T-helper 1 cell treated with Interleukin-12 subunit alpha and Interleukin-12 subunit beta and Interleukin-4 antibody, amounts not matched to agents 30 μg/mL and 1 μg/mL, for 36 hours (primary cell): Measurements from ENCODE around the gene LY6G5C.
"Not testable (repeated sequence)": the region's sequence is repeated elsewhere in the genome, so short reads cannot be mapped to it uniquely, and the experiment has no call there.

Source experiments
- H3K27ac Mint-ChIP-seq: one replicate; pipeline ENCODE4 v1.8.0; 2021; ENCODE audit warnings: mild to moderate bottlenecking, mixed read lengths
- H3K27me3 Mint-ChIP-seq: one replicate; pipeline ENCODE4 v1.8.0; 2021; ENCODE audit warnings: low read depth, mixed read lengths
- H3K36me3 Mint-ChIP-seq: one replicate; pipeline ENCODE4 v1.8.0; 2021; ENCODE audit warnings: low read depth, mixed read lengths
- H3K4me1 Mint-ChIP-seq: one replicate; pipeline ENCODE4 v1.8.0; 2021; ENCODE audit warnings: low read depth, mixed read lengths
- H3K4me3 Mint-ChIP-seq: one replicate; pipeline ENCODE4 v1.8.0; 2021; ENCODE audit warnings: mild to moderate bottlenecking, moderate library complexity, mixed read lengths
- H3K9me3 Mint-ChIP-seq: one replicate; pipeline ENCODE4 v1.8.0; 2021; ENCODE audit warnings: mixed read lengths

LY6G5C gene

DNA sequence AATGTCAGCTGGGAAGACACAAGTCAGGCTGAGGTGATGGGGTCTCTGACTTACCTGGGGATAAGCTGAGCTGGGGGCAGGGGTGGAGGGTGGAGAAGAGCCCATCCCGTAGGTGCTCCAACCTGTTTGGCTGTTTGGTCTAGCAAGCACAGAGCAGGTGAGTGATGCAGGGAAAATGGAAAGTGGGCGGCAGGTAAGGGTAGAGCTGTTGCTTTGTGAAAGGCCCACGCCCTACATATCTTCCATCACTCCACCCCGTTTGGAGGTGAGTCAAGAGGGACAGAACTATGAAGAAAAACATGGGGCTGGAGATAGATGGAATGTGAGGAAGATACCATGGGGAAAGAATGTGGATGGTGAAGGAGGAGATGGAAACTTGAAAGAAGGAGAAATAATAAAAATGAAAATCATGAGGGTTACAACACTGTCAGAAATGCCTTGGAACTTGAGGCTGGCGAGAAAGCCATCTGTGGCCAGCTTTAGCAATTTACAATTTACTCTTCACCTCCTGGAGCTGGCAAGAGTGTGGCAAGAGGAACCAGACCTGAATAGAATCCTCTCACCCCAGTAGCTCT is 39.4 kb upstream of the LY6G5C start:
- Mint-ChIP-seq H3K4me3 (no peak overlapping the region), H3K9me3 (no peaks in the 10 kb centered on the region), H3K27ac (no peak overlapping the region), H3K27me3 (no peaks in the 10 kb centered on the region), H3K36me3 (no peaks in the 10 kb centered on the region), H3K4me1 (no peaks in the 10 kb centered on the region)

DNA sequence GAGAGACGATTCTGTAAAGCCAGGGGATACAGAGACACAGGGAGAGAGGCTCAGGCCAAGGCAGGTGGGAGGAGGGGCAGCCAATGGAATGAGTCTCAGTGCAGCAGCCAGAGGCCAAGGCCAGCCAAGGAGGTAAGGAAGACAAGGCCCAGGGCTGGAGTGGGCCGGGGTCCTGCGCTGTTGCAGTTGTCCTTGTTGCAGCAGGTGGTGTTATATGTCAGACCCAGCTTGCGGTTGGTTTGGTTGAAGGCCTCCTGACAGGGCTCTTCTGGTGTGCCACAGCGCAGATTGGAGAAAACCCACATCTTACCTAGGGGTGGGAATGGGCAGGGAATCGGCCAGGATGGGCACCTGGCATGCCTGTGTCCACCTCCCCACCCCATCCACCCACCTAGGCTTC is 38.1 kb upstream of the LY6G5C start:
- Mint-ChIP-seq H3K36me3 (no peaks in the 10 kb centered on the region), H3K4me3 (no peak overlapping the region), H3K27ac (no peak overlapping the region), H3K27me3 (peaks cover 5% of the 10 kb centered on the region), H3K9me3 (no peaks in the 10 kb centered on the region), H3K4me1 (no peaks in the 10 kb centered on the region)

DNA sequence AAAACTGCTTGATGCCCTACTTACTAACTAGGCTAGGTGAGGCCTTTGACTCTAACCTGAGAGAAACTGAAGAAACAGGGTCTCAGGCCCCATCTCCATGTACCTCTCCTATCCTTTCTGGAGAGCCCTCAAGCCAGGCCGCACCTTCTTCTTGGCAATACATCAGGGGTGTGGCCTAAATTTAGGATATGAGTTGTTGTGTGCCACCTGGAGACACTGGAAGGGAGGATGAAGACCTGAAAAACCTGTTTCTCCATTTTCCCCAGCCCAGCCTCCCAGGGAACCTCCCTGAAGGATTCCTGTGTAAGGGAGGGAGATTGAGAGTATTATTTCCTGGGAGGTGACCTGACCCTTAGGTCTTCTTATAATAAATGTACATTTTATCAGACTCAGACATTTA is 37.4 kb upstream of the LY6G5C start:
- Mint-ChIP-seq H3K4me1 (no peaks in the 10 kb centered on the region), H3K4me3 (no peak overlapping the region), H3K9me3 (no peaks in the 10 kb centered on the region), H3K27ac (no peak overlapping the region), H3K36me3 (no peaks in the 10 kb centered on the region), H3K27me3 (peaks cover 7% of the 10 kb centered on the region)

DNA sequence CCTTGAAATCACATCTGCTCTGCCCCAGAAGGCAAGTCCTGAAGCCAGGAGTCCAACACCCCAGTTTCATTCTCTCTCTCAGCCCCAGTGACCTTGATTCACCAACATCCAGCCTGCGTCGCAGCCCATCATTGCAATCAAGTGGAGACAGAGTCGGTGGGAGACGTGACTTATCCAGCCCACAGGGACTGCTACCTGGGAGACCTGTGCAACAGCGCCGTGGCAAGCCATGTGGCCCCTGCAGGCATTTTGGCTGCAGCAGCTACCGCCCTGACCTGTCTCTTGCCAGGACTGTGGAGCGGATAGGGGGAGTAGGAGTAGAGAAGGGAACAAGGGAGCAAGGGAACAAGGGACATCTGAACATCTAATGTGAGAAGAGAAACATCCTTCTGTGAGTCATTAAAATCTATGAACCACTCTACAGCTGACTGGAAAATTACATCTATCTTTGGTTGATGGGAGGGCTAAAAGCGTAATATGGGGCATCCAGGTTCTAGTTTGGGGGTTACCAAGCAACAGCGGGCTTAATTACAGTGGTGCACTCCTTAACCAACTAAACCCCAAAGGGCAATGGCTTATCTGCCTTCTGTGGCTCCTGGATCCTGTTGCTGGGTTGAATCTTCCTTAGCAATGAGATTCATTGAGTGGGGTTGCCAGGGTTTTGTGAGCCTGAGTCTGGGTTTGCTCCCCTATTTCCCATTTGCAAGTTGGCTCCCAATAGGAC is 36.8 kb upstream of the LY6G5C start:
- Mint-ChIP-seq H3K36me3 (no peaks in the 10 kb centered on the region), H3K4me3 (no peak overlapping the region), H3K9me3 (no peaks in the 10 kb centered on the region), H3K27ac (no peak overlapping the region), H3K27me3 (peaks cover 11% of the 10 kb centered on the region), H3K4me1 (no peaks in the 10 kb centered on the region)

DNA sequence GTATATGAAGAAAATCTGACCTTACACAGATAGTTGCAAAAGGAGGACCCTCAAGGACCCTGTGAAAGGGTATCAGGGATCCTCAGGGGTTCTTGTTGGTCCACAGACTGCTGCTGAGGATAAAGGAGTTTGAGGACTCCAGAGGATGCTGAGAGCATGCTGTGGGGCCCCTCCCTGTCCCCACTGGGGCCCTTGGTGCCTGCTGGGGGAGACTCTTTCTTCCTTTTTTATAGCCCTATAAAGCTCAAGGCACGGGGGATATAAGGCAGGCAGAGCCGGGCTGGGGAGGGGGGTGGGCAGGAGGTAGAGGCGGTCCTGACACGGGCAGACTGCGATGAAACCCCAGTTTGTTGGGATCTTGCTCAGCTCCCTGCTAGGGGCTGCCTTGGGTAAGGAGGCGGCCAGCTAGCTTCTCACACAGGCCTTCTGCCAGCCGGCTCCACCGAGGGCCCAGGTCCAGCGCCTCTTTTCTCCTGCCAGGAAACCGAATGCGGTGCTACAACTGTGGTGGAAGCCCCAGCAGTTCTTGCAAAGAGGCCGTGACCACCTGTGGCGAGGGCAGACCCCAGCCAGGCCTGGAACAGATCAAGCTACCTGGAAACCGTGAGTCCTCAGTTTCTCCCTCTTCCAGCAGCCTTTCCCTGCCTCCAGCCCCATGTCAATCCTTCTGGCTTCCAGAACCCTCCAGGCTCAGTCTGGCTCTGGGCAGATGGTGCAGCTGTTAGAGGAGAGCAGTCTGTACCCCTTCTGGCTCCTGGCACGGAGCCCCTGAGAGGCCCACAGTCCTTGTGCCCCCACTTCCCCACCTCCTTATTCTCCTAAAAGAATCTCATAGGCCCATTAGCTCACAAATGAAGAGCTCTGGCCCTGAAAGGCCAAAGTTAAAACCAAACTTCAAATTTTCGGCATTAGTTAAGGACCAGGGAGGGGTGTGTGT is 34.4 kb upstream of the LY6G5C start, which contains the start of gene LY6G6D:
TSS of gene LY6G6D (plus strand) at position 327 of the 937 bp plus-strand sequence. CDS start at position 335, 8 bp downstream.
- Mint-ChIP-seq H3K27me3 (peaks cover 14% of the 10 kb centered on the region), H3K27ac (no peak within 1 kb of the TSS), H3K4me1 (peaks cover 7% of the 10 kb centered on the region), H3K36me3 (no peaks in the 10 kb centered on the region), H3K4me3 (no peak within 1 kb of the TSS), H3K9me3 (no peaks in the 10 kb centered on the region)

DNA sequence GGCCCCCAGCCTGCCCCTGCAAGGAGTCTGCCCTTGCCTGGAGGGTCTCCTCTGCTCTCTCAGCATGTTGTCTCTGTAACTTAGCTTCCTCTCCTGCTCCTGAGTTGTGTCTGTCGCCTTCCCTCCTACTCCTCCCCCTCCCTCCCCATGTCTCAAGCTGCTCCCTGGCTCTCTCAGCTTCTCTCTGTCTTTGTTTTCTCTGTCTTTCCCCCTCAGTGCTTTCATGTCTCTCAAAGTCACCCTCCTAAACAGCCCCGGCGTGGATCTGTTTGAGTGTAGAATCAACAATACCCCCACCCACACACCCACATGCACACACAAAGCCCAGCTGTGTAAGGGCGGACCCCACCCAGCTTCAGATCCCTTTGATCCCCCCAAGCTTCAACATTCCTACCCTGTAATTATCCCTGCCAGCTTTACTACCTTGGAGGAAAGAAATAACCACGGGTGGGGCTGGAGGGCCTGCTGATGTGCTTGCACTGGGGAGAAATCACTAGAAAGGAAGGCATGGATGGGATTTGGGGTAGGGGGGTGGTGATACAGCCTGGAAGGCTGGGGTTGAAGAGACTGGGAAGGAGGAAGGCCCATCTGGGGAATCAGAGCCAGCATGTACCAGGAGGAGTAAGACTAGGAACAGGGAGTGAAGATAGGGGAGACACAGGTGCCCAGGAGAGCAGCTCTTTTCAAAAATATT is 33.3 kb upstream of the LY6G5C start:
- no peaks in the 10 kb centered on the region for H3K9me3 Mint-ChIP-seq

DNA sequence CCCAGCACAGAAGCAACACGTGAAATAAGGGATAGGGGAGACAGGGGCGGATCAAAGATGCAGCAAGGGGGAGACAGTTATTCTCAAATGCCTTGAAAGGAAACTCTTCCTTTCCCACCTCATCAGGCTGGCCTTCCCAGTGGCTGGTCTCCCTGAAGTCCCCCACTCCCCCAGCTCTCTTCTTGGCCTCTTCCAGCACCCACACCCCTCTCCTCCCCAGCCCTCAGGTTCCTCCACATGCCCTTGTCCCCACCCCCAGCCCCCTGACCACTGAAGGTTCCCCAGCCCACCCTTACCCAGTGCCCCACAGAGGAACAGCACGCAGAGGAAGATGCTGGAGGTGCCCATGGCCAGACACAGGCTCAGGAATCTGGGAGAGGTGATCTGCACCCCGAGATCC is 32.6 kb upstream of the LY6G5C start:
- Mint-ChIP-seq H3K4me1 (peaks cover 7% of the 10 kb centered on the region), H3K27ac (peak overlapping the region; percentile 17)

More for the DNA sequence above, 33.3 kb upstream of the LY6G5C start:
- H3K27me3 Mint-ChIP-seq = peaks cover 14% of the 10 kb centered on the region
- no peaks in the 10 kb centered on the region for H3K36me3 Mint-ChIP-seq
- no peak overlapping the region for H3K27ac Mint-ChIP-seq
- no peak overlapping the region for H3K4me3 Mint-ChIP-seq
- peaks cover 7% of the 10 kb centered on the region for H3K4me1 Mint-ChIP-seq

DNA sequence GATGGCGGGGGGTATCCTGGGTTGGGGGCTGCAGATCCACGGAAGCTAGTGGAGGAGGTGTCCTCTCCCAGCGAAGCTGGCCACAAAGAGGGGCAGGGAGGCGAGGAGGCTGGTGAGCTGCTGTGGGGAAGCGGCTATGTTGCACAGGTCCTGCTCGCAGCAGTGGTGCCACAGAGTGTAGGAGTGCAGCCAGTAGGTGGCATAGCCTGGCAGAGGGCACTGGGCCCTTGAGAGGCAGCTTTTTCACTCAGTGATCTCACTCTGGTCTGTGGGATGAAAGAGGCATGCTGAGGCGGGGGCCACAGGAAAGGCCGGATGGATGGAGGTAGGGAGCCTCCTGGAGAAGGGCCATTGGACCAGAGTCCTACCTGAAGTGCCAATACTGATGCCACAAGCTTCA is 31.4 kb upstream of the LY6G5C start:
- H3K9me3 Mint-ChIP-seq = no peaks in the 10 kb centered on the region
- H3K27me3 Mint-ChIP-seq = peaks cover 14% of the 10 kb centered on the region
- no peak overlapping the region for H3K4me3 Mint-ChIP-seq
- H3K4me1 Mint-ChIP-seq = peaks cover 7% of the 10 kb centered on the region
- H3K36me3 Mint-ChIP-seq = no peaks in the 10 kb centered on the region
- no peak overlapping the region for H3K27ac Mint-ChIP-seq

More for the DNA sequence above, 32.6 kb upstream of the LY6G5C start:
- H3K27me3 Mint-ChIP-seq = peaks cover 14% of the 10 kb centered on the region
- no peaks in the 10 kb centered on the region for H3K36me3 Mint-ChIP-seq
- no peaks in the 10 kb centered on the region for H3K9me3 Mint-ChIP-seq
- no peak overlapping the region for H3K4me3 Mint-ChIP-seq

DNA sequence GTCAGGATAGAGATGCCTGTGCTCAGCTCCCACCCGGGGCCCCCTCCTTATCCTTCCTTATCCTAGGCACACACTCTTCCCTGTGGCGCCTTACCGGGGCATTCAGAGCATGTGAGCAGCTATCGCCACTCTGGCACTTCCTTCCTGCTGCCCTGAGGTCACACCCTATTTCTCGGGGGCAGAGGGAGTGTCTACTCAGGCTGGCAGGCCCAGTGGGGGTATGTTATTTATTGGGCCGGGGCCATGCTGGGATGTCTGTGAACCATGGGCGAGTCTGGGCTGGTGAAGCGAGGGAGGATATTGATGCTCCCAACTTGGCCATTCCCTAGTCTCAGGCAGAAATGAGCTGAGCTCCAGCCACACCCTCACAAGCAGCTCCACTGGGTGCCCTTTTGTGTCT is 30.4 kb upstream of the LY6G5C start:
- Mint-ChIP-seq H3K9me3 (no peaks in the 10 kb centered on the region), H3K4me1 (peaks cover 7% of the 10 kb centered on the region), H3K4me3 (no peak overlapping the region), H3K36me3 (no peaks in the 10 kb centered on the region), H3K27me3 (peaks cover 14% of the 10 kb centered on the region), H3K27ac (no peak overlapping the region)

DNA sequence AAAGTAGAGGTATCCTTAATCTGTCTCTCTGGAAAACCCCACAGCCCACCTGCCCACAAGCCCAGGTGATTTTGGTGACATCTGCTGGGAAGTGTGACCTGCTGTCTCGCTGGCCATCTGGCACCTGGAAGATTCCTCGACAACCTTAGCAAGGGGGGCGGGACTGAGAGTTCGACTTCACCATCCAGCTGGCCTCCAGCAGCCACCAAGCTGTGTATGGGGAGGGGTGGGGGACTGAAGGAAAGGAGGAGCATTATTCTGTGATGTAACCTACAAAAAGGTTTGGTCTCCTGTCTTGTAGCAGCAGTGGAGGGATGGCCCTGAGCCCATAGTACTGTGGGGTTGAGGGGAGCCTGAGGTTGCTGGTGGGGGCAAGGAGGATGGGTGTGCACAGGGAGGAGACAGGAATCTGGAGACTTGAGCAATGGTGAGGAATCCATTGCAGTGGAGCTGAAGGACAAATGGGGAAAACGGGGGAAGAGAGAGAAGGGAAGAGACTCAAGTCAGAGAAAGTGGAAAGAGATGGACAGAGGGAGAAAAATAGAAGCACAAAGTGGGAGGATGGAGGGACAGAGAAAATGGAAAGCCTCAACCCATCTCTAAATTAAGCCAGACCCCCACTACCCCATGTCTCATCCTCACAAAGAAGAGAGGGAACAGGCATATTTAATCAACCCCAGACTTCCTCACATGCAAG is 29.8 kb upstream of the LY6G5C start:
- peaks cover 14% of the 10 kb centered on the region for H3K27me3 Mint-ChIP-seq
- no peak overlapping the region for H3K27ac Mint-ChIP-seq
- H3K4me1 Mint-ChIP-seq = peaks cover 7% of the 10 kb centered on the region
- H3K9me3 Mint-ChIP-seq = no peaks in the 10 kb centered on the region
- no peak overlapping the region for H3K4me3 Mint-ChIP-seq
- no peaks in the 10 kb centered on the region for H3K36me3 Mint-ChIP-seq

DNA sequence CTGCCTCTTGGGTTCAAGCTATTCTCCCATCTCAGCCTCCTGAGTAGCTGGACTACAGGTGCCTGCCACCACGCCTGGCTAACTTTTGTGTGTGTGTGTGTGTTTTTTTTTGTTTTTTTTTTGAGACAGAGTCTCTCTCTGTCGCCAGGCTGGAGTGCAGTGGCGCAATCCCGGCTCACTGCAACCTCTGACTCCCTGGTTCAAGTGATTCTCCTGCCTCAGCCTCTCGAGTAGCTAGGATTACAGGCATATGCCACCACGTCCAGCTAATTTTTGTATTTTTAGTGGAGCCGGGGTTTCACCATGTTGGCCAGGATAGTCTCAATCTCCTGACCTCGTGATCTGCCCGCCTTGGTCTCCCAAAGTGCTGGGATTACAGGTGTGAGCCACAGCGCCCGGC is 28.3 kb upstream of the LY6G5C start:
- not testable (repeated sequence) for H3K27ac Mint-ChIP-seq, H3K36me3 Mint-ChIP-seq, H3K4me3 Mint-ChIP-seq, H3K9me3 Mint-ChIP-seq, H3K4me1 Mint-ChIP-seq
- peaks cover 11% of the 10 kb centered on the region for H3K27me3 Mint-ChIP-seq

DNA sequence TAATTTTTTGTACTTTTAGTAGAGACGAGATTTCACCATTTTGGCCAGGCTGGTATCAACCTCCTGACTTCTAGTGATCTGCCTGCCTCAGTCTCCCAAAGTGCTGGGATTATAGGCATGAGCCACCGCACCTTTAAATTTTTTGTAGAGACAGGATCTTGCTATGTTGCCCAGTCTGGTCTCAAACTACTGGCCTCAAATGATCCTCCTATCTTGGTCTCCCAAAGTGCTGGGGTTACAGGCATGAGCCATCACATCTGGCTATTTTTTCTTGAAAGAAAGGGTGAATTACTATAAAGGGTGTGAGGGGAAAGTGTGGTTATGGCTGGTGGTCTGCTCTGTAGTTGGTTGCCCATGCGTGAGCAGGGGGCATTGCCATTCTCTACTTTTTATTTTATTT is 27.4 kb upstream of the LY6G5C start:
- Mint-ChIP-seq H3K27me3 (peaks cover 7% of the 10 kb centered on the region), H3K36me3 (no peaks in the 10 kb centered on the region), H3K27ac (no peak overlapping the region), H3K4me3 (no peak overlapping the region), H3K4me1 (peaks cover 10% of the 10 kb centered on the region), H3K9me3 (no peaks in the 10 kb centered on the region)

DNA sequence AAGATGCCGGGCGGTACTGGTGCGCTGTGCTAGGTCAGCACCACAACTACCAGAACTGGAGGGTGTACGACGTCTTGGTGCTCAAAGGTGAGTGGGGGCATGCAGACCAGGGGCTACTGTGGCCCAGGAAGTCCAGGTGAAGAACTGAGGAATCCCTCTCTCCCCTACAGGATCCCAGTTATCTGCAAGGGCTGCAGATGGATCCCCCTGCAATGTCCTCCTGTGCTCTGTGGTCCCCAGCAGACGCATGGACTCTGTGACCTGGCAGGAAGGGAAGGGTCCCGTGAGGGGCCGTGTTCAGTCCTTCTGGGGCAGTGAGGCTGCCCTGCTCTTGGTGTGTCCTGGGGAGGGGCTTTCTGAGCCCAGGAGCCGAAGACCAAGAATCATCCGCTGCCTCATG is 26.8 kb upstream of the LY6G5C start:
- H3K27ac Mint-ChIP-seq = no peak overlapping the region
- no peaks in the 10 kb centered on the region for H3K9me3 Mint-ChIP-seq
- no peak overlapping the region for H3K4me3 Mint-ChIP-seq
- peaks cover 10% of the 10 kb centered on the region for H3K4me1 Mint-ChIP-seq
- H3K27me3 Mint-ChIP-seq = peaks cover 3% of the 10 kb centered on the region
- H3K36me3 Mint-ChIP-seq = no peaks in the 10 kb centered on the region

DNA sequence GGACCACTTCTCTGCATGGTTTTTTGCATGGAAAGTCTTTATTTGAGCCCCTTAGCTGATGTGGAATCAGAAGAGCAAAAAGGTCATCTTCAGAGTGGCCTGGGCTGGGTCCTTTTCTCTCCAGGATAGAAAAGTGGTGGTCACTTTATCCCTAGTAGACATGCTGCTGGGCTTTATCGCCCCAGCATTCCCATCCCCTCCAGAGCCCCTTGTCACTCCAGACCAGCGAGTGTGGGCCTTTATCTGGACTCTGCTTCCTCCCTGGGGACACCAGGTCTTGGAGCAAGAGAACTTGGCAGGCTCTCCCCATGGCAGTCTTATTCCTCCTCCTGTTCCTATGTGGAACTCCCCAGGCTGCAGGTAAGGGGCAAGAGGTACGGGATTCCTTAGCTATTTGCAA is 25.7 kb upstream of the LY6G5C start, which contains the start of gene LY6G6F:
TSS of gene LY6G6F (plus strand) at position 268 of the 400 bp plus-strand sequence. CDS start at position 309, 41 bp downstream.
- Mint-ChIP-seq H3K36me3 (no peaks in the 10 kb centered on the region), H3K4me3 (no peak within 1 kb of the TSS), H3K27ac (no peak within 1 kb of the TSS), H3K9me3 (no peaks in the 10 kb centered on the region), H3K4me1 (peaks cover 15% of the 10 kb centered on the region), H3K27me3 (no peaks in the 10 kb centered on the region)
